Vagina (tissue), 2 donors: ENCODE data around the gene NSD2.

Experiments used
- POLR2A ChIP-seq, 2 donors: fragments of 450-650 bp; IDR thresholded peaks; one replicate each; pipeline ENCODE4 v1.6.1; 2017; ENCODE audit warnings: antibody characterized with exemption in 2 of 2, mild to moderate bottlenecking in 2 of 2, moderate library complexity in 2 of 2
- POLR2AphosphoS5 ChIP-seq, 2 donors: sonication (generic); formaldehyde crosslinking; IDR thresholded peaks; one replicate each; pipeline ENCODE4 v1.9.0; 2017; ENCODE audit warnings: antibody characterized with exemption in 2 of 2, mild to moderate bottlenecking in 2 of 2, low read depth in 1 of 2; ENCODE audit not compliant: insufficient read depth in 1 of 2
- TF ChIP-seq, protein P1 (sequence below), 3 experiments: fragments of 450-650 bp in 2 of 3; fragments of 200-600 bp in 1 of 3; sonication (generic) in 1 of 3; IDR thresholded peaks; one replicate each; pipeline ENCODE4 v1.5.1; 2017 to 2019; ENCODE audit warnings: antibody characterized with exemption in 3 of 3, mild to moderate bottlenecking in 2 of 3, moderate library complexity in 2 of 3

DNA sequence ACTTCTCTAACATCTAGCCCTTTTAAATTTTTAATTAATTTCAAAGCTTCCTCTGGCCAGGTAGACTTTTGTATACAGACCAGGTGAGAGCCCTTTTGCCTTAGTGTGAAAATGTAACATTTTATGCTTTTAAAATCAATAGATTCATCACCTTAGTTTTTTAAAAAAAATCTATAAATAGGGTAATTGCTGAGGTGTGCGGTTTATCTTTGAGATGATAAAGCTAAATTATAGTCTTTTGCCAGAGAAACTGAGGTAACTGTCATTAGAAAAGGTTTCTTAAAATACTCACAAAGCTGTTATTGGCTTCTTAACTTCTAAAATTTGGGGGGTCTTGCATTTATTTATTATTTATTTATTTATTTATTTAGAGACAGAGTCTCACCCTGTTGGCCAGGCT lies 74.7 kb downstream of the NSD2 start:
- TF ChIP-seq, protein P1, sequence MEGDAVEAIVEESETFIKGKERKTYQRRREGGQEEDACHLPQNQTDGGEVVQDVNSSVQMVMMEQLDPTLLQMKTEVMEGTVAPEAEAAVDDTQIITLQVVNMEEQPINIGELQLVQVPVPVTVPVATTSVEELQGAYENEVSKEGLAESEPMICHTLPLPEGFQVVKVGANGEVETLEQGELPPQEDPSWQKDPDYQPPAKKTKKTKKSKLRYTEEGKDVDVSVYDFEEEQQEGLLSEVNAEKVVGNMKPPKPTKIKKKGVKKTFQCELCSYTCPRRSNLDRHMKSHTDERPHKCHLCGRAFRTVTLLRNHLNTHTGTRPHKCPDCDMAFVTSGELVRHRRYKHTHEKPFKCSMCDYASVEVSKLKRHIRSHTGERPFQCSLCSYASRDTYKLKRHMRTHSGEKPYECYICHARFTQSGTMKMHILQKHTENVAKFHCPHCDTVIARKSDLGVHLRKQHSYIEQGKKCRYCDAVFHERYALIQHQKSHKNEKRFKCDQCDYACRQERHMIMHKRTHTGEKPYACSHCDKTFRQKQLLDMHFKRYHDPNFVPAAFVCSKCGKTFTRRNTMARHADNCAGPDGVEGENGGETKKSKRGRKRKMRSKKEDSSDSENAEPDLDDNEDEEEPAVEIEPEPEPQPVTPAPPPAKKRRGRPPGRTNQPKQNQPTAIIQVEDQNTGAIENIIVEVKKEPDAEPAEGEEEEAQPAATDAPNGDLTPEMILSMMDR (IDR thresholded peaks at IDR 0.05), result no peak
- TF ChIP-seq POLR2AphosphoS5 (IDR thresholded peaks at IDR 0.05; ENCODE audit: insufficient read depth in 1 of 2, low read depth in 1 of 2), result no peak
- TF ChIP-seq POLR2A (IDR thresholded peaks at IDR 0.05), result no peak
